ENCODE data around the gene HSH2D.

DNA sequence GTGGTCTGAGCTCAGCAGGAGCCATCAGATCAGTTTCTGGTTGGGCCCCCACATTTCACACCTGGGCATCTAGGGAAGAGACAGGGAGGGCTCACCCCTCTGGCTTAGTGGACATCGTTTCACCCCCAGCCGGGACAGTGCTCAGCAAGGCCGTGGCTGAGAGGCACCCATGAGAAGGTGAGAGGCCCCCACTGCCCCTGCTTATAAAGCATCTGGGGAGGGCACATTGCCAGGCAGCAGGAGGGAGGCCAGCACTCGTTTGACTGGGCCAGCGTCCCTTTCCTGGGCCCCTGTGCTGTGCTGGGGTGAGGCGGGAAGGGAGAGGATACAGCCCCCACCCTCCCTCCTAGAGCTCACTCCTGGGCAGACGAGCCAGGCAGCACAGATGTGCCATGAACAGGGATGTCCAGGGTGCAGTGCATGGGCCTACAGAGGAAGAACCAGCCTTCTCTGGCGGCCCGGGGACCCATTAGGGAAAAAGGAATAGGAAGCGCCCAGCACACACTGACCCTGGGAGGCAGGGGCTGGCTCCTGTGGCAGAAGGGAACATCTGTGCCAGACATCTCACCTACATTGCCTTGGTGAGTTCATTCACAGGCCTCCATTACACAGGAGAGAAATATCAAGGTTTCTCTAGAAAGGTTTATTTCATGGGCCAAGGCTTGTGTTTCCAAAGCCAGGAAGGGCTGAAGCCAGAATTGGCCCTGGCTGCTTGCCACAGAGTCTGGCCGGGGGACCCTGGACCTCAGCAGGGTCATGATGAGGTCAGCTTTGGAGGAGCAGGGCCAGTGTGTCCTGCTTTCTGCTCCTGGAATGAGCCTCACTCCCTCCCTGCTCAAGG, 61.9 kb downstream of the HSH2D start:
- no peak for TF ChIP-seq GATA2 (IDR thresholded peaks at IDR 0.05; ENCODE audit: low read depth, low read length)
- TF ChIP-seq GATA3 (IDR thresholded peaks at IDR 0.05; ENCODE audit: low read depth, low read length) = no peak

Data from SH-SY5Y (cell line).